GM12892 (cell line): ENCODE measurements around the gene LENG1.
A peak's percentile ranks its signal among the peaks of the same experiment; 100 is the strongest.

ENCODE experiments used
- DNase-seq: peaks from one replicate; pipeline ENCODE4 v3.0.0; 2011; ENCODE audit not compliant: insufficient read length
- FAIRE-seq: peaks from 2 replicates; lab custom pipeline; 2011; peaks lifted over from hg19 to GRCh38; lab: Jason Lieb, UNC
- POLR2A ChIP-seq: IDR thresholded peaks from 2 replicates; pipeline ENCODE4 v1.6.1; 2011; ENCODE audit warnings: low read depth, low read length, control low read depth
- POLR2AphosphoS5 ChIP-seq: IDR thresholded peaks from 2 replicates; pipeline ENCODE4 v1.6.1; 2011; ENCODE audit warnings: low read depth, low read length, control low read depth
- TAF1 ChIP-seq: IDR thresholded peaks from 2 replicates; pipeline ENCODE4 v1.6.1; 2011; ENCODE audit warnings: low read depth, mild to moderate bottlenecking, control low read depth, low read length, borderline replicate concordance

Gene LENG1

DNA sequence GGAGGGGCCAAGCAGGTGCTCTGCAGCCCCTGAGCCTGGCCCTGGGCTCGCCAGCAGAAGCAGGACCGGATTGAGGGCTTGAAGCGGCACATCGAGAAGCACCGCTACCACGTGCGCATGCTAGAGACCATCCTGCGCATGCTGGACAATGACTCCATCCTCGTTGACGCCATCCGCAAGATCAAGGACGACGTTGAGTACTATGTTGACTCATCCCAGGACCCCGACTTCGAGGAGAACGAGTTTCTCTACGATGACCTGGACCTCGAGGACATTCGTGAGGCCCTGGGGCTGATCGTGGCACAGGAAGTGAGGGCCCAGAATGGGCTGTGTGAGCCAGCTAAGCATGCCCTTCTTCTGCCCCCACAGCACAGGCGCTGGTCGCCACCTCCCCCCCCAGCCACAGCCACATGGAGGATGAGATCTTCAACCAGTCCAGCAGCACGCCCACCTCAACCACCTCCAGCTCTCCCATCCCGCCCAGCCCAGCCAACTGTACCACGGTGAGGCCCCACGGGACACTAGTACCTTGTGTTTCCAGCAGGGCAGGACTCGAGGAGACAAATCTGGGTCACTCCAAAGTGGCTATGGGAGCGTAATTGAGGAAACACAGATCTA, 13.9 kb downstream of the LENG1 start:
- FAIRE-seq (no peak), DNase-seq (no peak)
- TF ChIP-seq TAF1 (no peak), POLR2A (no peak), POLR2AphosphoS5 (no peak)

DNA sequence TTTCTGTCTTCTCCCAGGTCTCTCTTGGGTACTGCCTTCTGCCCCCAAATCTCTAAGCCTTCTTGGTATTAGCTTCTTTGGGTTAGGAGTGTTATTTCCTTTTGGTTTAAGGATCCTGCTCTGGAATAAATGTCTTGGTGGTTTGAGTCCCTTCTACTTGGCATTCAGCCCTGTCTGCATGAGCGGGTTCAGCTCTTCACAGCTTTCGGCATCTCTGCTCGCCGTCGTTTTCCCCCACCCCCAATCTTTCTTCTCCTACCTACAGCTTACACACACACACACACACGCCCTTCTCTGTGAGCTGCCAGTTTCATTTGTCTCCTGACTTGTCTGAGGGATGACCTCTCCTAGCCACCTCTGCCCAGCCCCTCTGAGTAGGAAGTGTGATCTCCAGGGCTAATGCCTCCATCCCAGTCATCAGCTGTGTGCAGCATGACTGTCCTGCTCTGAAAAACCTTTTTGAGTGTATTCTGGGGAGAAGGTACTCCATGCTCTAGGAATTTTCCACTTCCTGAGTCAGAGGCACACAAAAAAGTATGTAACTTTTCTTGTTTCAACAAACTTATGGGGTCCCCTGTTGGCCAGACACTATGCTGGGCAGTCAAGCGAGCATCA, 17.2 kb downstream of the LENG1 start:
- FAIRE-seq (no peak), DNase-seq (no peak)
- TF ChIP-seq POLR2A (no peak), TAF1 (no peak), POLR2AphosphoS5 (no peak)

DNA sequence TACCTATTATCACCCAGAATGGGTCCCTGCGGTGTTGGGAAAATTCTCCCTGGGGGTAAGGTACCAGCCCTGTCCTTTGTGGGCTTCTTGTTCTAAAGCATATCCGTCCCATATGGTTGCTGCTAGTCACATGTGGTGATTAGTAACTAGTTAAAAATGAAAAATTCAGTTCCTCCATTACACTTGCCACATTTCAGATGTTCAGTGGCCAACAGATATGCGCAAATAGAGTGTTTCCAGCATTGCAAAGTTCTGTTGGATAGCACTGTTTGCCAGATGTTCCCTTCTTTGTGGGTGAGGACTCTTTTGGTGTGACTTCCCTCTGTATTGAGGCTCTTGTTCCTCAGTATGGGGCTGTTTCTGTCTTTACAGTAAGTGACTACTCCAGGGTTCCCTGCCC, 18.2 kb downstream of the LENG1 start:
- FAIRE-seq (no peak), DNase-seq (no peak)
- TF ChIP-seq POLR2A, result no peak
- no peak for TF ChIP-seq TAF1
- no peak for TF ChIP-seq POLR2AphosphoS5

DNA sequence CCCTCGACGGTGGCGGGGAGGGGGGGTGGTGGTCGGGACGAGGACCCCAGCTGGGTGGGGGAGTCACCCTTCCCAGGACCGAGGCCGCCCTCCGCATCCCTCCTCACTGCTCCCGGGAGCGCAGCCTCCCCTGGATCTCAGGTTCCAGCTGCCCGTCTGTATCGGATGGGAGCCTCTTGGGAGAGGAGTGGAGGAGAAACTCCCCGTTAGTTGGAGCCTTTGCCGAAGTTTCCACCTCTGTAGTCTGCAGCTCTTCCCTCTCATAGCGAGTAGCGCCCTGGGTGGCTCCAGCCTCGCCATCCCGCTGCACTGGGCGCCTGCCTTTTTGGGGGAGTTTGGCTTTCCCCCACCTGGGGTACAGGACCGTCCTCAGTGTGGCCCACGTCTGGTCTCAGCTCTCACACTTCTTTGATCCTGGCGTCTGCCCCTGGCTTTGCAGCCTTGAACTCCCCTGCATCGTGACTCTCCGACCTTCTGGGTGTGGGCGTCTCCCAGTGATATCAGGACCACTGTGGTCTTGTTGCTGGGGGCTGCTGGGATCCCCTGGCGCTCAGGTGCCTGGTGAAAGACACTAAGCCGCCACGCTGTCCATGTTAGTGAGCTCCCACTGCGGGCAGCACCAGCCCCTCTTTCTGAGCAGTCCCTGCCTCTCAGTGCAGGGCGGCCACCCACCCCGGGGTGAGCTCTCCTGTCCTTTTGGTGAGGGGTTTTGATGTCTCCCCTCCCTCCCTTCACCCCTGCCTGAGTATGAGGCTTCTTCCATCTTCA, 20.8 kb downstream of the LENG1 start:
- DNase-seq, result no peak
- TF ChIP-seq TAF1, result no peak
- TF ChIP-seq POLR2AphosphoS5, result 0 out of 2 replicates have a peak, but pooled peaks have one; percentile 4
- TF ChIP-seq POLR2A, result no peak
- no peak for FAIRE-seq

DNA sequence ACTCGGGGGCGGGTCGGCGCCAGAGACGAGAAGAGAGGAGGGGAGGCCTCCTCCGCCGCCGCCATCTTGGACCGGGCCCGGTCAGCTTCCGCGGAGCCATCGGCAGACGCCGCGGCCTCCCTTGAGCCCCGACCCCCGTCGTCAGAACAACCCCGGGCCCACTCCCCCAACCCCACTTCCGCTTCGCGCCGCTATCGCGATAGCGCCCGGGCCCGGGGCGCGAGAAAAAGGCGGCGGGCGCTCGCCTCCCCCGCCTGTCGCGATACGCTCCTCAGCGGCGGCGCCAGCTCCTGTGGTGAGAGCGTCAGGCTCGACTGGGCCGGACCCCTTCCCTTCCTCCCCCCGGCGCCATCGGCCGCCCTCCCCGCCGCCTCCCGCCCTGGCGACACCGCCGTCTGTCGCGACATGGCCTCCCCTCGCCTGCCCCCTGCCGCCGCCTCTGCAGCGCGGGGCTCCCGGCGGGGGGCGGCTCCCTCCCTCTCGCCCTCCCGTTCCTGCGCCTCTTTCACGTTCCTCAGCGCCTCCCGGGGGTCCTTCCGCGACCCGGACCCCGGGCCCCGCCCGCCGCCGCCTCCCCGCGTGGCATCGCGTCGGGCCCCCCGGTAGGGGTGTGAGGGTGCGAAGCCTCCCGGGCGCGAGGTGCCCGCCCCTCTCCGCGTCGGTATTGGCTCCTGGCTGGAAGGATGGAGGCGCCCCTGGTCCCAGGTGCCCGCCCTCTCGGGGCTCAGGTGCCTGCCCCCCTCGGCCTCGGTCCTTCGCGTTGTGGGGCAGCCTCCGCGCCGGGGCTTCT, 21.6 kb downstream of the LENG1 start, which contains the start of gene CNOT3:
CNOT3 (plus strand) TSS at position 64 of the 790 bp plus-strand sequence. CDS start 5,217 bp downstream, outside the sequence.
- FAIRE-seq (peak; percentile 5), DNase-seq (peak; percentile 69)
- TF ChIP-seq POLR2A (peak; percentile 79), POLR2AphosphoS5 (peak; percentile 77), TAF1 (peak; percentile 60; the same call in 1 of the 2 replicates)

DNA sequence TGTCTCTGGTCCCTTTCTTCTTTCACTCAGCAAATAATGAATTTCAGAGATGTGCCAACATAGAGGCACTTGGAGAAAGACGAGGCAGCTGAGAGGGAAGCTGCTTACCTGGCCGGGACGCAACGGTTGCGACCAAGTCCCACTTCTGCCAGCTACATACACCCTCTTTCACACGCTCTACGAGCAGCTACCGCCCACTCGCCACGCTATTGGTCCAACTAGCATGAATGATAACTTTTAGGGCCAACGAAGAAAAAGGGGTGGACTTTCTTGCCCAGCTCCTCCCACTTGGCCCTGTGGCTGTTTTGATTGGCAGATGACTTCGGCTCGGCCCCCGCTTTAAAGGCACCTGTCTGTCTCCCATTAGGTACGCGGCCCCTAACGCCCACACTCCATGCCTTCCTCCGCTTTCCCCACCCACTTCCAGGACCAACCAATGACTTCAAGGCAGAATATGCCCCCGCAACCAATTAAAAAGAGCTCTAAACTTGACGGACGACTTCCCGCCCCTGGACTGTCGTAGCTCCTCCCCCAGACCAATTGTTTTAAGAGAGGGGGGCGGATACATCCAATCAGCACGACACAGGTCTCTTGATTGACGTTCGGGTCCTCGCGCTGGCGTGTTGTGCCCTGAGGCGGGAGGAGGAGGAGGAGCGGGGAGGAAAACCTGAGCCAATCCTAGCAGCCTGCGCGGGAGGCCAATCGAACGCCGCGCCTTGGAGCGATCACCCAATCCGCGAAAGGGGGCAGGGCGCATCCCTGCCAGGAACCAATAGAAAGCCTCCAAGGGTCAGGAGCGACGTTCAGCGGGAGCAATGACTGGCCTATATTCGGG, 22.4 kb downstream of the LENG1 start:
- TF ChIP-seq POLR2AphosphoS5 (peak; percentile 63; the same call in 1 of the 2 replicates), POLR2A (peak; percentile 62; the same call in 1 of the 2 replicates), TAF1 (no peak)
- DNase-seq (peak; percentile 99), FAIRE-seq (peak; percentile 99)

DNA sequence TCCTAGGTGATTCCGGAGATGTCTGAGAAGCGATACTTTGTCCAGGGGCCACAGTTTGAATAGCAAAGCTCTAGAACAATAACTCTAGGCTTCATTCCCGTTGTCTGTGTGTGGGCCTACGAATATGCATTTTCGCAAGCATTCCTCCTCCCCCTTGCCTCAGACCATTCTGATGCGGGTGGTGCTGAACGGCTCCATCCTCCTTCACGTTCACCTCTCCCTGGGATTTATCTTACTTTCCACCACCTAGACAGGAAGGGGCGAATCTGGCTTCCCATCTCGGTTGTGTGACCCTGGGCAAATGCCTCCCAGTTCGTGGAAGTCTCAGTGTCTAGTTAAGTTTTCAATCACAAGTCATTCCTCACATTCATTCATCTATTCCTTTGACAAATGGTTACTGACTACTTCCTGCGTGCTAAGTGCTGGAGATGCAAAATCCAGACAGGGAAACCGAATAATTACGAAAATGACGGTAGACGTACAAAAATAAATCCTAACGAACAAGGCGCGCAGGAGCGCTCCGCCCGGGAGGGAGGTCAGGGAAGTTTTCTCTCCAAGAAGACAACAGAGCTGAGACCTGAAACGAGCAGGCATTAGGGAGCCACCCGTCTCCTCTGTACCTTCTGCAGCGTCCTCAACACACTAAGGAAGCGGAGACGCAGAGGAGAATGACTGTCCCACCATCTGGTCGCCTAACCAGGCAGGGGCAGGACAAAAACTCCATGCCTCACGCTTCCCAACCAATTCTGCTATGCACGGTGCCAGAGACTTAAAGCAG, 23.2 kb downstream of the LENG1 start:
- TF ChIP-seq POLR2A, result no peak
- TF ChIP-seq POLR2AphosphoS5, result no peak
- TF ChIP-seq TAF1, result no peak
- FAIRE-seq, result no peak
- DNase-seq, result no peak

DNA sequence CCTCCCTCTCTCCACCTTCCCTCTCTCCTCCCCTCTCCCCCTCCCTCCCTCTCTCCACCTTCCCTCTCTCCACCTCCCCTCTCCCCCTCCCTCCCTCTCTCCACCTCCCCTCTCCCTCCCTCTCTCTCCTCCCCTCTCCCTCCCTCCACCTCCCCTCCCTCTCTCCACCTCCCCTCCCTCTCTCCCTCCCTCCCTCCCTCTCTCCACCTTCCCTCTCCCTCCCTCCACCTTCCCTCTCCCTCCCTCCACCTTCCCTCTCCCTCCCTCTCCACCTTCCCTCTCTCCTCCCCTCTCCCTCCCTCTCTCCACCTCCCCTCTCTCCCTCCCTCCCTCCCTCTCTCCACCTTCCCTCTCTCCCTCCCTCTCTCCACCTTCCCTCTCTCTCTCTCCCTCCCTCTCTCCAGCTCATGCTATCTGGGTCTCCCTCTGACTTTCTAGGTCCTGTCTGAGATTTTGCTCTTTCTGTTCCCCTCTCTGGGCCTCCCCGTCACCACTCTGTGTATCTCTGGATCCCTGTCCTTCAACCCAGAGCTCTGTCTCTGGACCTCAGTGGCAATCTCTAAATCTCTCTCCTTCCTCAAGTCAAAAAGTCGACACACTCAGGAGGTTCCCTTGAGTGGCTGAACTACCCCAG, 25.4 kb downstream of the LENG1 start:
- DNase-seq (no peak), FAIRE-seq (no peak)
- TF ChIP-seq POLR2A, result no peak
- no peak for TF ChIP-seq TAF1
- TF ChIP-seq POLR2AphosphoS5, result no peak

DNA sequence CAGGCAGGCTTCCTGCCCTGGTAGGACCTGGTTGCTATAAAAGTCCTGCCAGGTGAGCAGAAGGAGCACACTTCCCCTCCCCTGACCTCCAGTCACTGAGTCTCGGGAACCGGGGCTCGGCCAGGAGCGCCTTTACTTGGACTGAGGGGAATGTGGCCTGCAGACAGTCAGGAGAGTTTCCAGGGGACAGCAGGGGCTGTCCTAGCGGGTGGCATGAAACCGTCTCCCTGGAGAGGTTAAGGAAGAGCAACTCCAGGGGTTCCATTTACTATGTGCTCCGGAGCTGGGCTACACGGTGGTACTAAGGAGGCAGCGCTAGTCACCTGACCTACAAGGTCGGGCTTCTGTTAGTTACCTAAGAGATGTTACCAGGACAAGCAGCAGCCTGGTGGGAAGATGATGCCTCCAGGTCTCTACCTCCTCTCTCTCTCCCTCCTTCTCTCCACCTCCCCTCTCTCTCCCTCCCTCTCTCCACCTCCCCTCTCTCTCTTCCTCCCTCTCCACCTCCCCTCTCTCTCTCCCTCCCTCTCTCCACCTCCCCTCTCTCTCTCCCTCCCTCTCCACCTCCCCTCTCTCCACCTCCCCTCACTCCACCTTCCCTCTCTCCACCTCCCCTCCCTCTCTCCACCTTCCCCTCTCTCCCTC, 26.1 kb downstream of the LENG1 start:
- no peak for FAIRE-seq
- no peak for DNase-seq
- TF ChIP-seq POLR2AphosphoS5, result peak; percentile 70; the same call in 1 of the 2 replicates
- no peak for TF ChIP-seq TAF1
- 0 out of 2 replicates have a peak, but pooled peaks have one; percentile 45 for TF ChIP-seq POLR2A
